CD4-positive, alpha-beta T cell treated with Interleukin-10 for 1 hour (primary cell): ENCODE results near the gene STK25.

ENCODE experiments used
- DNase-seq: peaks from one replicate; pipeline ENCODE4 v3.0.0-alpha.2; 2020

Gene STK25

DNA sequence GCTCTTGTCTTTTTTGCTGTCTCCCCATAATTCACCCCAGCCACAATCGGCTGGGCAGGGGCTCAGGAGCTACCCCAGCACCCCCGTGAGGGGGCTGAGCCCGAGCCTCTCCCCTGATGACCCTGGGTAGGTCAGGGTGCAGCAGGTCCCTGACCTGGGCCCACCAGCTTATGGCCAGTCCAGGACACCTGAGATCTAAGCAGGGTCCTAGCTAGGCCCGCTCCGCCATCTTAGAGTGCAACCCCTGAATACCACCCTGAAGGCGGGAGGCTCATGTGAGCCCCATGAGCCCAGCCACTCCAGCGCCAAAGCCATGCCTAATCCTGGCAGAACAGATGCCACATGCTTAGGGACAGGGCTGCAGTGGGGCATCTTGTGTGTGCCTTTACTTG is 16.2 kb downstream of the STK25 start:
- DNase-seq: no peak

DNA sequence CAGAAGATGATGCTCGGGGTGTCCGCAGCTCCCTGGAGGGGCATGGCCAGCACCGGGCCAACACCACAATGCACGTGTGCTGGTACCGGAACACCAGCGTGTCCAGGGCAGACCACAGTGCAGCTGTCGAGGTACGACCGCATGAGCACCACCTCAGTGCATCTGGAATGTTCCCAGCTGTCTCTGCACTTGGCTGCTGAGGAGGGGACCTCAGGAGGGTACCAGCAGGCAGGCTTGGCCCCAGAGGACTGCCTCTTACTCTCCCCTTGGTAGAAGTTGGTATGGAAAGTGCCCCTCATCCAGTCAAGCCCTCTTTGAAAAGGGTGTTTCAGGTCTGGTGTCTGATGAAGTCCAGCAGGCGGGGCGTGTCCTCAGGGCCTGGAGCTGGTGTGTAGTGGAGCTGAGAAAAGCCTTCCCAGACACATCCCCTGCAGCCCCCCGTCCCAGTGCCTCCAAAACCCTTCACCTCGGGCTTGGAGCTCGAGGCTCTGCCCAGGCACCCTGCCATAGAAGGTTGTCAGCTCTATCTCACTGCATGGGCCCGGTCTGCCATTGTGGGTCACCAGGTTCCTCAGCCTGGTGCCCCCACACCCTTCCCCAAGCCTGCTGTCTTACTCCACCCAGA is 16.7 kb downstream of the STK25 start:
- no peak for DNase-seq

DNA sequence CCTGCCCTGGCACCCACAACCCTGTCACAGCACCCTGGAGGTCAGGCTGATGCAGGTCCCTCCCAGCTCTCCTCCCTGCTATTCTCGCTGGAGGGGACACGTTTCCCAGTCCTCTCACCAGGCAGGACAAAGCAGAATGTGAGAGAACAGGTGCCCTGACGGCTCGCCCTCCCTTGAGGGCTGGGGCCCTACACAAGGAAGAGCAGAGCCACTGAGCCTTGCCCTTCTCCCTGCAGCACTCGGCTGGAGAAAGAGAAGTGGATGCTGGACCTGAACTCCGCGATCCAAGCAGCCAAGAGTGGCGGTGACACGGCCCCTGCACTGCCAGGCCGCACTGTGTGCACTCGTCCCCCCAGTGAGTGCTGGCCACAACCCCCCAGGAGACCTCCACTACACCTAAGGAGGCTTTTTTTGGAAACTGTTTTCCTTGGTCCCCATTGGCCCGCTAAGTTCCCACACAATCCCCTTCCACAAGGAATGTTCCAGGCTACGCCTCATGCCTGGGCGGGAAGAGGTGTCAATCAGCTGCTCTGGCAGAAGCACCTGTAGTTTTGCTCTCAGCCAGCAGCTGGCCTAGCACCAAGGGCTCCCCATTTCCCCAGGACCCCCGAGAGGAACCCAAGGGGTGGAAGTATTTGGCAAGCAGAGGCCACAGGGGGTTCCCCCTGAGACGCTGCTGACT is 17.4 kb downstream of the STK25 start:
- DNase-seq: no peak

DNA sequence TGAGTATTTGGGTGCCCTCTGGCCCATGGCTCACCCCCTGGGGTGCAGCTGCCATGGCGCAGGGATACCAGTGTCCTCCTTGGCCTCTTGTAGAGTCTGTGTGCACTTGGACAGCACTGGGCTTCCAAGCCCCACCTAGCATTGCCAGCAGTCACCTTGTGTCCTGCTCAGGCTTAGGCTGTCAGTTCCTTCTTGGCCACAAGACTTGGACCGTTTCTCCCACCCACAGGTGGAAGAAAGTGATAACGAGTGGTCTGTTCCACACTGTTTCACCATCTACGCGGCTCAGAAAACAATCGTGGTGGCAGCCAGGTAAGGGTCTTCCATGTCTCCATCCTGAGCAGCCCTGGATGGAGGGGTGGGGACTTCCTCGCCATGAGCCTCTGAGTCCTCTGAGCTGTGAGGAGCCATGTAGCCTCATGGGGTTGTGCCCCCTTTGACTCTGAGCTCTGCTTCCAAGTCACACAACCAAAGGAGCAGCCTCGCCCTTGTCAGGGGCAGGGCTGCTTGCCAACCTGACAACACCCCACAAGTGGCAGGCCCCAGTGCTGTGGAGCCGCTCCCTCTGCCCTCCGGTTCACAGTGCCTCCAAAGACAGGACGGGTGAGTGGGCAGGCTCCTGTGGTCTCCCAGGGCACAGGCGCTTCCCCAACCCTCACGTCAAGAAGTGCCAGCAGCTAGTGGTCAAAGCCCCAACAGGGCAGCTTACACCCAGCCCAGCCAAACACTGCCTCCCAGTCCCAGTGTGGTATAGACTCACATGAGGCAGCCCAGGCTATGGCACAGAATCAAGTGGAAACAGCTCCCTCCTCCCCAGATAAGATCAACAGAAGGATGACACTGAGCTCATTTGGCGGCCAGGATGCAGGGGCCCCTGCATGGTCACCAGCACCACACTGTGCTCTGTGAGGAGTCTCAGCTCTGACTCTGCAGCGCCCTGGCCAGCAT is 18.4 kb downstream of the STK25 start:
- DNase-seq: no peak

DNA sequence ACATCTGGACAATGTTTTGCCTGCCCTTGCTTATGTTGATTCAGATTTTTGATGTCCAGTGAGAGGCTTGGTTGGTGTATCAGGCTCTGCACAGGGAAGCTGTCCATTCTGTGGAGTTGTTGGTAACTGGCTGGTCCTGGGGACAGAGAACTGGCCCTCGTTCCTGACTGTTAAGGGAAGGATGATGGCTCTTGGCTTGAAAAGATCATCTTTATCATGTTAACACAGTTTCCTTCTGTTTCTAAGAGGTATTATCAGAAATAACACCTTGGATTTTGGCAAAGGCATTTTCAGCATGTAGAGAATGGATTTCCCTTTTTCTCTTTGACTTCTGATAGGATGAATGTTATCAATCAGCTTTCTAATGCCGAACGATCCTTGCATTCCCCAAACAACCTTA is 19.3 kb downstream of the STK25 start:
- no peak for DNase-seq

- DNase-seq: no peak
Observed at GRCh38 chr2:241485172-241485911, 23.0 kb downstream of the STK25 start.

- no peak for DNase-seq
Observed at GRCh38 chr2:241483305-241483704, 25.1 kb downstream of the STK25 start.

GRCh38 chr2:241482126-241482955 is 26.0 kb downstream of the STK25 start:
- no peak for DNase-seq

GRCh38 chr2:241481687-241482086 is 26.7 kb downstream of the STK25 start:
- no peak for DNase-seq

DNA sequence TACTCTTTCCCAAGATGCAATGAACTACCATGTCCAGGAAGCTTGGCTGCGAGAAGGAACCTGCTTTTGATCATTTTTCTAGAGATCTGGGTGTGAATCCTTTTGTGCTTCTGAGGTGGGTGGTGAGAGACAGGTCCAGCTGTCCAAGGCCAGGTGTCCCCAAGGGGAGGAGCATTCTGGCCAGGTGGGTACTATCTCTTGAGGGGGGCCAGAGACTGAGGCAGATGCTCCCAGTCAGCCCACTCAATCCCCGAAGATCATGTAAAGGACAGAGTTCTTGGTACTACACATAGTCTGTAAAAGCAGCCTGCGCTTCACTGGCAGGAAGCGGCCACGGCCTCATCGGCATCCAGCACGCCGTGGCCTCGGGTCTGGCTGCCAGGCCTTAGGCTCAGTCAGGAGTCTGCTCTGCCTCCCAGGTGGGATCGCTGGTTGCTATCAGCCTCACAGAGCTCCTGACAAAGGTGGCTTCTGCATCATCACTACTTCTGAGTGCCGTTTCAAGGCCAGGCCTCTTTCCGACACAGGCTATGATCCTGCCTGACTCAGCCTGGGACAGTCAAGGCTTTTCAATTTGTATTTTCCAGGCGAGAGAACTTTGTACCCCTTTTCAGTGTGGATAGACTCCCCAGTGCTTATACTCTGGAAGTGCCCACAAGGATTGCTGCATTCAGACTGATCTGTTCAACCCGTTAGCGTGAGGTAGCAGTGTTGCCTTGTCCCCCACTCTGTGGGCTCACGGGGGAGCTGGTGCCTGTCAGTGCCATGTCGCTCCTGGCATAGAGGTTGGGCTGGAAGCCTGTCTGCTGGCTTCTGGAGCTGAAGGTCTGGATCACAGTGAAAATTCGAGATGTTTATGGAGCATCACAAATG is 29.1 kb downstream of the STK25 start:
- no peak for DNase-seq

- DNase-seq: no peak
Observed at GRCh38 chr2:241478166-241478565, 30.2 kb downstream of the STK25 start.

DNA sequence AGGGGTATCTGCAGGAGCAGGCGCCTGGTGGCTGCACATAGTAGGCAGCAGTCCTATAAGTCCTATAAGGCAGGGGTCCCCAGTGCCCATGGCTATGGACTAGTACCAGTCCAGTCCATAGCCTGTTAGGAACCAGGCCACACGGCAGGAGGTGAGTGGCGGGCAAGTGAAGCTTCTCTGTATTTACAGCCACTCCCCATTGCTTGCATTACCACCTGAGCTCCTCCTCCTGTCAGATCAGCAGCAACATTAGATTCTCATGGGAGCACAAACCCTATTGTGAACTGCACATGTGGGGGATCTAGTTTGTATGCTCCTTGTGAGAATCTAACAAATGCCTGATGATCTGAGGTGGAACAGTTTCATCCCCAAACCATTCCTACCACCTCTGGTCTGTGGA is 33.1 kb downstream of the STK25 start:
- no peak for DNase-seq

DNA sequence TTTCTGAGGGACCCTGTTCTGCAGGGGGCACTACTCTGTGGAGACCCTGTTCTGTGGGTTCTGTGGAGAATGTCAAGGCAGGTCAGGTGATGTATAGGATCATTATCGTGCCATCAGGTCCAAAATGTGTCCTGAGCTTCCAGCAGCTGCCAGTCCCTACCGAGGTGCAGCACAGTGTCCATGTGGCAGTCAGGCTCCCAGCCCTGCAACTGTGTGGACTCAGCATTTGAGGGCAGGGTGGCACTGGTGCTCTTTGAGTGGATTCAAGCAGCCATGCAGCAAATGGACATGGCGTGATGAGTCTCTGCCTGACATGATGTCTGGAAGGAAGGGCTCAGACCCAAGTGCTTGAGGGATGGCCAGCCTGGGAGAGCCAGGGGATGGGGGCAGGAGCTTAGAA is 35.0 kb downstream of the STK25 start:
- DNase-seq: no peak

- DNase-seq: no peak
Observed at GRCh38 chr2:241469746-241470145, 38.6 kb downstream of the STK25 start.

DNA sequence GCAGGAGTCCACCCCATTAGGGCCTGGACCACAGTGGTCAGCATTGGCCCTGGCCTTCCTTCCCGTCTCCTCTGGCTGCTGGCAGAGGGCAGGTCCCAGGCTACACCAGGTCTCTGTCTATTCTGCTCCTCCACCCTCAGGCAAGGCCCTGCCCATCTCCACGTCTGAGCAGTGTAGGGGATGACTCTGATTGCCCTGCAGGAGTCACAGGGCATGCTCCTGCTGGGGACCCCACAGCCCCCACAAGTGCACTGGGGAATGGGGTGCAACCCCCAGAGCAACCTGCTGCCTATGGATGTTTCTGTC is 40.0 kb downstream of the STK25 start:
- no peak for DNase-seq

- DNase-seq: no peak
Observed at GRCh38 chr2:241467777-241468475, 40.5 kb downstream of the STK25 start.

- DNase-seq: no peak
Observed at GRCh38 chr2:241466230-241466629, 42.2 kb downstream of the STK25 start.

- DNase-seq: no peak
Observed at GRCh38 chr2:241465543-241465942, 42.8 kb downstream of the STK25 start.

- DNase-seq: no peak
Observed at GRCh38 chr2:241463276-241464135, 44.9 kb downstream of the STK25 start.
